GM10266 (cell line): ENCODE data around the gene IL1R1.

ENCODE experiments used
- DNase-seq: peaks from one replicate; pipeline ENCODE4 v3.0.0; 2012; ENCODE audit errors: extremely low spot score
- CTCF ChIP-seq: IDR thresholded peaks from 2 replicates; pipeline ENCODE4 v1.5.1; 2012; ENCODE audit warnings: mild to moderate bottlenecking, low read depth; ENCODE audit not compliant: control insufficient read depth, insufficient read depth; ENCODE audit errors: missing control alignments

The IL1R1 gene

DNA sequence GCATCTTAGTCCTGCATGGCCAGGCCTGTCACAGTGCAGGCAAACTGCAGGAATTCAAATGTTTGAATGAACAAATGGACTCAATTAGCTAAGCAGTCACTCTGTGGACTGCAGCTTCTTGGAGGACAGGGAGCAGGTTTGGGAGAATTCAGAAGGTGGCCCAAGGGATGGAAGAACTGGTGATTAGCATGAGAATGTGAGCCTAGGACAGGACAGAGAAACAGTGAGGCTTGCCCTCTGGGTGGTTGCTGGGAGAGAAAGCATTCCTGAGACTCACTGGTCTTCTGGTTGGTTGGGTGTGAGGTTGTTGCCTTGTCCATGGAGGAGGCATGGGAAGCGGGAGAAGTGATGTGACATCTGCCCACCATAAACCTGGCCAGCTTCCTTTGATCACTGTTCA lies 58.0 kb downstream of the IL1R1 start:
- no peak for DNase-seq
- no peak for TF ChIP-seq CTCF

GRCh38 chr2:102204638-102205037 lies 62.1 kb downstream of the IL1R1 start:
- DNase-seq: no peak
- TF ChIP-seq CTCF: no peak

- DNase-seq: no peak
- no peak for TF ChIP-seq CTCF
Measured at GRCh38 chr2:102206666-102207341, 64.3 kb downstream of the IL1R1 start.

GRCh38 chr2:102208774-102209173 lies 66.2 kb downstream of the IL1R1 start:
- DNase-seq: no peak
- no peak for TF ChIP-seq CTCF

GRCh38 chr2:102209474-102209873 lies 66.9 kb downstream of the IL1R1 start:
- TF ChIP-seq CTCF: no peak
- no peak for DNase-seq

DNA sequence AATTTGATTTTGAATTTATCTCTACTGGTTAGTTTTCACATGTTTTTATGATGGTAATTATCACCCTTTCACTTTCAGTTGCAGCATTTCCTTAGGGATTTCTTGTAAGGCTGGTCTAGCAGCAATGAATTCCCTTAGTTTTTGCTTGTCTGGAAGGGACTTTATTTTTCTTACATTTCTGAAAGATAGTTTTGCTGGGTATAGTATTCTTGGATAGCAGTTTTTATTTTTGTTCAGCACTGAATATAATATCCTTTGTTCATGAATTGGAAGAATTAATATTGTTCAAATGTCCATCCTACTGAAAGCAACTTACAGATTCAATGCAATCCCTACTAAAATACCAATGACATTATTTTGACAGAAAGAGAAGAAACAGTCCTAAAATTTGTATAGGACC lies 74.5 kb downstream of the IL1R1 start:
- no peak for DNase-seq
- TF ChIP-seq CTCF: no peak

GRCh38 chr2:102224824-102225739 lies 82.5 kb downstream of the IL1R1 start:
- no peak for TF ChIP-seq CTCF
- DNase-seq: no peak
